NK-92 (cell line): ENCODE results near the gene SH3BP5L.
A peak's percentile ranks its signal among the peaks of the same experiment; 100 is the strongest.

Source experiments
- DNase-seq: peaks from one replicate; lab custom pipeline; 2025; ENCODE audit not compliant: unreplicated experiment; lab: John Stamatoyannopoulos, UW

SH3BP5L gene

GRCh38 chr1:248851390-248851789 lies 25.7 kb upstream of the SH3BP5L start:
- DNase-seq = no peak

GRCh38 chr1:248850536-248851251 lies 25.0 kb upstream of the SH3BP5L start:
- no peak for DNase-seq

- no peak for DNase-seq
These were observed 24.4 kb upstream of the SH3BP5L start for GRCh38 chr1:248850124-248850523.

- DNase-seq = no peak
These were observed 23.9 kb upstream of the SH3BP5L start for GRCh38 chr1:248849637-248850036.

- no peak for DNase-seq
These were observed 23.4 kb upstream of the SH3BP5L start for GRCh38 chr1:248849152-248849551.

GRCh38 chr1:248848602-248849001 lies 22.9 kb upstream of the SH3BP5L start:
- DNase-seq = no peak

- no peak for DNase-seq
These were observed 22.3 kb upstream of the SH3BP5L start for GRCh38 chr1:248847956-248848561.

- DNase-seq = no peak
These were observed 21.7 kb upstream of the SH3BP5L start for GRCh38 chr1:248847181-248847955.

GRCh38 chr1:248844526-248844925 lies 18.8 kb upstream of the SH3BP5L start:
- no peak for DNase-seq

GRCh38 chr1:248843687-248844086 lies 18.0 kb upstream of the SH3BP5L start:
- DNase-seq = no peak

- DNase-seq = no peak
These were observed 17.1 kb upstream of the SH3BP5L start for GRCh38 chr1:248842781-248843331.

GRCh38 chr1:248841702-248842395 lies 16.1 kb upstream of the SH3BP5L start:
- no peak for DNase-seq

GRCh38 chr1:248840946-248841345 lies 15.2 kb upstream of the SH3BP5L start:
- DNase-seq = no peak

GRCh38 chr1:248839168-248839555 lies 13.4 kb upstream of the SH3BP5L start:
- no peak for DNase-seq

GRCh38 chr1:248838357-248839167 lies 12.8 kb upstream of the SH3BP5L start:
- no peak for DNase-seq

GRCh38 chr1:248837781-248838356 lies 12.2 kb upstream of the SH3BP5L start, which contains the start of gene ZNF672:
Gene ZNF672, plus strand, starts transcription at chr1:248838224. Its CDS starts 9,051 bp downstream, at chr1:248847275.
- DNase-seq = peak; percentile 66

GRCh38 chr1:248837045-248837780 lies 11.5 kb upstream of the SH3BP5L start:
- no peak for DNase-seq

- DNase-seq = no peak
These were observed 8.7 kb upstream of the SH3BP5L start for GRCh38 chr1:248834343-248834940.

GRCh38 chr1:248831842-248832241 lies 6.1 kb upstream of the SH3BP5L start:
- DNase-seq = no peak
